SK-N-SH (cell line): ENCODE data around the gene DOCK8. TPM values are rescaled to one million over a fixed set of nuclear protein-coding genes. Genes with fewer than 3 reads are reported as not detected.

Source experiments
- CTCF ChIA-PET: fragments of 300-600, 350-600 bp; formaldehyde crosslinking; extraction: SDS; loops from one replicate; lab custom pipeline; 2021; lab: Yijun Ruan, JAX
- POLR2A ChIA-PET: fragments of 350-600 bp; sonication (Branson Sonifier 250); formaldehyde crosslinking; extraction: SDS; loops from one replicate; lab custom pipeline; 2020; ENCODE audit warnings: antibody characterized with exemption, inconsistent platforms; lab: Yijun Ruan, JAX
- DNase-seq: peaks from one replicate; pipeline ENCODE4 v3.0.0; 2012
- H2AFZ ChIP-seq: fragments of 200-600 bp; sonication (generic); 2 replicates; pipeline ENCODE4 v1.8.1; 2016; ENCODE audit warnings: antibody characterized with exemption, mild to moderate bottlenecking, low read depth
- H3F3A ChIP-seq: fragments of 200-600 bp; sonication (generic); replicated peaks from 2 replicates; pipeline ENCODE3; 2016; ENCODE audit warnings: antibody characterized with exemption, mild to moderate bottlenecking; ENCODE audit not compliant: insufficient read depth
- H3K27ac ChIP-seq, 2 experiments: fragments of 200-500 bp in 1 of 2; fragments of 200-600 bp in 1 of 2; sonication (Bioruptor generic) in 1 of 2; sonication (generic), shearing (Covaris generic) in 1 of 2; 2 replicates each; pipeline versions ENCODE4 v1.5.1 to v1.6.1; 2014 to 2016; ENCODE audit warnings: low read depth in 2 of 2, inconsistent platforms in 1 of 2, low read length in 1 of 2, mild to moderate bottlenecking in 1 of 2, mixed read lengths in 1 of 2
- H3K27me3 ChIP-seq: fragments of 200-600 bp; sonication (generic), shearing (Covaris generic); 2 replicates; pipeline ENCODE4 v1.6.1; 2016; ENCODE audit warnings: mixed run types; ENCODE audit not compliant: insufficient read depth
- H3K36me3 ChIP-seq, 2 experiments: fragments of 200-500 bp in 1 of 2; fragments of 200-600 bp in 1 of 2; sonication (Bioruptor generic) in 1 of 2; sonication (generic) in 1 of 2; replicated peaks in 1 of 2; 2 replicates each; pipeline versions ENCODE3 to v1.5.1; 2014 to 2016; ENCODE audit warnings: low read length in 1 of 2, mild to moderate bottlenecking in 1 of 2; ENCODE audit not compliant: insufficient read depth in 2 of 2, control insufficient read depth in 1 of 2
- H3K4me1 ChIP-seq, 2 experiments: fragments of 200-500 bp in 1 of 2; fragments of 200-600 bp in 1 of 2; sonication (Bioruptor generic) in 1 of 2; sonication (generic), shearing (Covaris generic) in 1 of 2; 2 replicates each; pipeline versions ENCODE4 v1.5.1 to v1.6.1; 2014 to 2016; ENCODE audit warnings: low read depth in 1 of 2, low read length in 1 of 2, mixed run types in 1 of 2; ENCODE audit not compliant: insufficient read depth in 2 of 2, control insufficient read depth in 1 of 2
- H3K4me2 ChIP-seq: fragments of 200-600 bp; sonication (generic), shearing (Covaris generic); 2 replicates; pipeline ENCODE4 v1.6.1; 2017; ENCODE audit warnings: mixed run types
- H3K4me3 ChIP-seq, 2 experiments: fragments of 200-500 bp in 1 of 2; fragments of 200-600 bp in 1 of 2; sonication (Bioruptor generic) in 1 of 2; sonication (generic), shearing (Covaris generic) in 1 of 2; 2 replicates each; pipeline versions ENCODE4 v1.5.1 to v1.8.1; 2014 to 2016; ENCODE audit warnings: low read depth in 2 of 2, inconsistent platforms in 1 of 2, low read length in 1 of 2, mild to moderate bottlenecking in 1 of 2, mixed read lengths in 1 of 2, moderate library complexity in 1 of 2
- H3K79me2 ChIP-seq: fragments of 200-600 bp; sonication (generic); 2 replicates; pipeline ENCODE4 v1.8.1; 2017; ENCODE audit warnings: mild to moderate bottlenecking; ENCODE audit not compliant: insufficient read depth
- H3K9ac ChIP-seq: fragments of 200-600 bp; sonication (generic); 2 replicates; pipeline ENCODE4 v1.6.1; 2017; ENCODE audit warnings: mixed run types
- H3K9me2 ChIP-seq: fragments of 200-600 bp; sonication (generic); 2 replicates; pipeline ENCODE4 v1.6.1; 2017; ENCODE audit warnings: mixed run types
- H3K9me3 ChIP-seq: fragments of 200-600 bp; sonication (generic); 2 replicates; pipeline ENCODE4 v1.6.1; 2017; ENCODE audit warnings: mixed run types, mild to moderate bottlenecking, moderate library complexity
- H4K20me1 ChIP-seq: fragments of 200-600 bp; sonication (generic); 2 replicates; pipeline ENCODE4 v1.6.1; 2017; ENCODE audit warnings: mild to moderate bottlenecking, mixed run types; ENCODE audit not compliant: insufficient read depth
- CHD2 ChIP-seq: fragments of 150-350 bp; IDR thresholded peaks from 2 replicates; pipeline ENCODE4 v1.6.1; 2018; ENCODE audit warnings: low read length; ENCODE audit not compliant: partially characterized antibody
- CTCF ChIP-seq: fragments of 200-600 bp; sonication (generic); IDR thresholded peaks from 2 replicates; pipeline ENCODE4 v1.6.1; 2017; ENCODE audit warnings: antibody characterized with exemption, mild to moderate bottlenecking, moderate library complexity
- EP300 ChIP-seq, 2 experiments: IDR thresholded peaks; 2 replicates each; pipeline versions ENCODE4 v1.4.0 to v1.6.1; 2012; ENCODE audit warnings: borderline replicate concordance in 1 of 2, low read depth in 1 of 2, low read length in 1 of 2
- EZH2phosphoT487 ChIP-seq: fragments of 200-600 bp; sonication (generic); IDR thresholded peaks from 2 replicates; pipeline ENCODE4 v1.6.1; 2017; ENCODE audit warnings: low read depth, mixed run types, mild to moderate bottlenecking, antibody characterized with exemption, moderate library complexity, borderline replicate concordance
- FOXJ3 ChIP-seq: sonication (generic); formaldehyde crosslinking; IDR thresholded peaks from 2 replicates; pipeline ENCODE4 v1.5.1; 2020; ENCODE audit warnings: mild to moderate bottlenecking, missing genetic modification reagents
- FOXM1 ChIP-seq: IDR thresholded peaks from 2 replicates; pipeline ENCODE4 v1.4.0; 2012; ENCODE audit warnings: low read depth, mild to moderate bottlenecking
- GABPA ChIP-seq: IDR thresholded peaks from 2 replicates; pipeline ENCODE4 v1.4.0; 2012; ENCODE audit warnings: low read depth, mild to moderate bottlenecking
- GATA2 ChIP-seq: sonication (generic); formaldehyde crosslinking; IDR thresholded peaks from 2 replicates; pipeline ENCODE4 v1.5.0; 2020; ENCODE audit warnings: mild to moderate bottlenecking, missing genetic modification reagents
- JUND ChIP-seq: IDR thresholded peaks from 2 replicates; pipeline ENCODE4 v1.4.0; 2012
- MAX ChIP-seq: IDR thresholded peaks from 2 replicates; pipeline ENCODE4 v1.4.0; 2012; ENCODE audit warnings: low read depth
- MXI1 ChIP-seq: IDR thresholded peaks from 2 replicates; pipeline ENCODE4 v1.6.1; 2012; ENCODE audit warnings: mild to moderate bottlenecking, low read depth, low read length, improper control_type of control experiment
- NFIC ChIP-seq: IDR thresholded peaks from 2 replicates; pipeline ENCODE4 v1.4.0; 2012; ENCODE audit warnings: borderline replicate concordance
- POLR2AphosphoS5 ChIP-seq: IDR thresholded peaks from 2 replicates; pipeline ENCODE4 v1.6.1; 2012; ENCODE audit warnings: low read depth, low read length
- RAD21 ChIP-seq: IDR thresholded peaks from 2 replicates; pipeline ENCODE4 v1.6.1; 2012; ENCODE audit warnings: mild to moderate bottlenecking, low read length
- RCOR1 ChIP-seq: fragments of 150-350 bp; IDR thresholded peaks from 2 replicates; pipeline ENCODE4 v1.6.1; 2017; ENCODE audit warnings: antibody characterized with exemption, low read length
- RFX5 ChIP-seq: IDR thresholded peaks from 2 replicates; pipeline ENCODE4 v1.6.1; 2012; ENCODE audit warnings: mild to moderate bottlenecking, improper control_type of control experiment, low read length
- RXRA ChIP-seq: IDR thresholded peaks from 2 replicates; pipeline ENCODE4 v1.4.0; 2012; ENCODE audit warnings: low read depth, mild to moderate bottlenecking, borderline replicate concordance
- SIN3A ChIP-seq: IDR thresholded peaks from 2 replicates; pipeline ENCODE4 v1.6.1; 2012; ENCODE audit warnings: low read depth, mild to moderate bottlenecking, low read length, moderate library complexity, borderline replicate concordance
- SMC3 ChIP-seq: IDR thresholded peaks from 2 replicates; pipeline ENCODE4 v1.6.1; 2012; ENCODE audit warnings: low read depth, low read length, improper control_type of control experiment
- TCF12 ChIP-seq: IDR thresholded peaks from 2 replicates; pipeline ENCODE4 v1.4.0; 2012
- TEAD4 ChIP-seq: IDR thresholded peaks from 2 replicates; pipeline ENCODE4 v1.4.0; 2012; ENCODE audit warnings: mild to moderate bottlenecking, borderline replicate concordance; ENCODE audit not compliant: insufficient read depth
- USF2 ChIP-seq: fragments of 150-350 bp; IDR thresholded peaks from 2 replicates; pipeline ENCODE4 v1.6.1; 2017; ENCODE audit warnings: antibody characterized with exemption, low read length, low read depth, borderline replicate concordance
- WGBS: methylation state at CpG from one replicate; pipeline ENCODE4 v1.1.6; 2017; ENCODE audit warnings: low lambda C conversion rate; 5-methylcytosine and 5-hydroxymethylcytosine counted together
- polyA plus RNA-seq, 3 experiments: library from polyadenylated mRNA; depleted of rRNA; stranded (reverse); fragments of >200 nt; gene quantifications; 2 replicates each; pipeline ENCODE4 v1.2.3, GENCODE V29; 2012

Gene DOCK8
- polyA plus RNA-seq, 1 of the 3 experiments (the other 2 are of a cell fraction) = not detected

- 0% methylated on average over 3 of the region's 3 CpGs for WGBS
- Histone ChIP-seq H2AFZ (no peak overlapping the region), H3K27me3 (peaks cover 19% of the 10 kb centered on the region; the same call in 1 of the 2 replicates), H4K20me1 (no peaks in the 10 kb centered on the region), H3K9me3 (no peaks in the 10 kb centered on the region), H3K4me1 (no peaks in the 10 kb centered on the region), H3K9ac (no peak overlapping the region), H3K4me3 (no peak overlapping the region), H3K79me2 (no peaks in the 10 kb centered on the region), H3F3A (no peaks in the 10 kb centered on the region), H3K4me2 (no peak overlapping the region), H3K36me3 (no peaks in the 10 kb centered on the region), H3K27ac (no peak overlapping the region), H3K9me2 (no peaks in the 10 kb centered on the region)
- ChIA-PET CTCF (no interaction called here), POLR2A (no interaction called here)
- TF ChIP-seq CTCF (no peak), POLR2AphosphoS5 (no peak), FOXJ3 (no peak), SMC3 (no peak), TCF12 (no peak), GATA2 (CRISPR knock-in tag) (no peak), USF2 (no peak), JUND (no peak), EZH2phosphoT487 (no peak), CHD2 (no peak)
- no peak for DNase-seq
Measured at GRCh38 chr9:253539-253938, 38.9 kb downstream of the DOCK8 start.

GRCh38 chr9:254516-254915 lies 39.9 kb downstream of the DOCK8 start:
- H4K20me1 ChIP-seq = no peaks in the 10 kb centered on the region
- H3K9me2 ChIP-seq = no peaks in the 10 kb centered on the region
- peaks cover 19% of the 10 kb centered on the region; the same call in 1 of the 2 replicates for H3K27me3 ChIP-seq
- H3F3A ChIP-seq = no peaks in the 10 kb centered on the region
- H3K27ac ChIP-seq = no peak overlapping the region
- POLR2A ChIA-PET = no interaction called here
- no peak overlapping the region for H3K4me3 ChIP-seq
- H3K9ac ChIP-seq = no peak overlapping the region
- 0% methylated on average over 4 of the region's 4 CpGs for WGBS
- H3K4me1 ChIP-seq = no peaks in the 10 kb centered on the region
- DNase-seq = no peak
- TF ChIP-seq RAD21 (no peak), RFX5 (no peak), SIN3A (no peak), GABPA (no peak), EP300 (IDR thresholded peaks at IDR 0.05; ENCODE audit: borderline replicate concordance in 1 of 2, low read depth in 1 of 2, low read length in 1 of 2) (no peak), FOXJ3 (no peak), RCOR1 (no peak), JUND (no peak), FOXM1 (no peak), RXRA (no peak), TEAD4 (no peak), MAX (no peak), MXI1 (no peak), USF2 (no peak), CTCF (no peak), NFIC (no peak)
- CTCF ChIA-PET = no interaction called here
- H3K9me3 ChIP-seq = no peaks in the 10 kb centered on the region
- H2AFZ ChIP-seq = no peak overlapping the region
- H3K4me2 ChIP-seq = no peak overlapping the region
- H3K79me2 ChIP-seq = no peaks in the 10 kb centered on the region
- no peaks in the 10 kb centered on the region for H3K36me3 ChIP-seq
